Activated T-helper 17 cell treated with anti-CD3 and anti-CD28 coated beads, Interleukin-2, amount 50 U/mL, for 72 hours (primary cell): ENCODE data around the gene SH3BGRL3. TPM values are rescaled to one million over a fixed set of nuclear protein-coding genes. Genes with fewer than 3 reads are reported as not detected.
"Not testable (repeated sequence)": the region's sequence is repeated elsewhere in the genome, so short reads cannot be mapped to it uniquely, and the experiment has no call there.

ENCODE experiments used
- ATAC-seq: fragments of 150-1000 bp; cut with Tn5 transposase; replicated peaks from 2 replicates; pipeline ENCODE4 v1.10.0; 2021; ENCODE audit warnings: mild to moderate bottlenecking, moderate library complexity
- H3K27ac Mint-ChIP-seq: one replicate; pipeline ENCODE4 v1.8.0; 2022; ENCODE audit warnings: mixed read lengths
- H3K27me3 Mint-ChIP-seq: one replicate; pipeline ENCODE4 v1.8.0; 2022; ENCODE audit warnings: mixed read lengths
- H3K36me3 Mint-ChIP-seq: one replicate; pipeline ENCODE4 v1.8.0; 2022; ENCODE audit warnings: low read depth, mild to moderate bottlenecking, mixed read lengths
- H3K4me1 Mint-ChIP-seq: one replicate; pipeline ENCODE4 v1.8.0; 2022; ENCODE audit warnings: mixed read lengths
- H3K4me3 Mint-ChIP-seq: one replicate; pipeline ENCODE4 v1.8.0; 2022; ENCODE audit warnings: mild to moderate bottlenecking, mixed read lengths
- H3K9me3 Mint-ChIP-seq: one replicate; pipeline ENCODE4 v1.8.0; 2022; ENCODE audit warnings: mixed read lengths
- total RNA-seq, 2 donors: library from RNA; stranded (reverse); gene quantifications; one replicate each; pipeline ENCODE4 v1.2.3, GENCODE V29; 2022

Gene SH3BGRL3
- 100 to 1,000 TPM; 258 to 280 TPM for total RNA-seq

DNA sequence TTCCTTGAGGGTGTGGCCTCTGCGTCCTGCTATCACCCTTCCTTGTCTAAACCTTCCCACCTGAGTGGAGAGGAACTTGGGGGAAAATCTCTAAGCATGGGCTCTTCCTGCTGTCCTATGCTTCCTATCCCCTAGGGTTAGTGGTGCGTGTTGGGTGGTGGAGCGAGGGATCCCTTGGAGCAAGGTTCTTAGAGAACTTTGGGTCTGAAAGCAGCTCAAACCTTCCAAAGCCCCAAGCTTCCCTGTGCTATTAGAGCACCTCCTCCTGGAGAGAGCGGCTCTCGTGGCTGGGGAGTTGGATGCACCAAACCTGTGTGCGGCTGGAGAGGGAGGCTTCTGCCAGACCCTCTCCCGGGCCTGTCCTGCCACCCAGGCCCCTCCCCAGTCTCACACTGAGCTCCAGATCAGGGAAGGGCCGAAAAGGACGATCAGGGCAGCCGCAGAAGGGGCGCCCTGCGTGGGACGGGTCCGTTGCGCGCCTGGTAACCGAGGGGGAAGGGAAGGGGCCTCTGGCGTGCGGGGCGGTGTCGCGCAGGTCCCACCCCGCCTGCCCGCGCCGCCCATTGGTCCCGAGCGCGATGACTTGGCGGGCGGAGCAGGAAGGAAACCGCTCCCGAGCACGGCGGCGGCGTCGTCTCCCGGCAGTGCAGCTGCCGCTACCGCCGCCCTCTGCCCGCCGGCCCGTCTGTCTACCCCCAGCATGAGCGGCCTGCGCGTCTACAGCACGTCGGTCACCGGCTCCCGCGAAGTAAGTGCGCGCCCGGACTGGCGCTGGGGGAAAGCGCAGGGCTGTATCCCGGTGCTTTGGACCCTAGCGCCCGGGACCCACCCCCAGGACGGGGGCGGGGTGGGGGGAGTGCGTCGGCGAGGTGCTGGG lies at the start of gene SH3BGRL3:
TSS of gene SH3BGRL3 (plus strand) at position 631 of the 877 bp plus-strand sequence. CDS start at position 701, 70 bp downstream.
- Mint-ChIP-seq H3K9me3 (no peaks in the 10 kb centered on the region), H3K4me3 (peak within 1 kb of the TSS; percentile 91), H3K27me3 (no peaks in the 10 kb centered on the region), H3K27ac (peak within 1 kb of the TSS; percentile 82), H3K36me3 (peaks cover 96% of the 10 kb centered on the region), H3K4me1 (peaks cover 60% of the 10 kb centered on the region)
- peak; percentile 56 for ATAC-seq

DNA sequence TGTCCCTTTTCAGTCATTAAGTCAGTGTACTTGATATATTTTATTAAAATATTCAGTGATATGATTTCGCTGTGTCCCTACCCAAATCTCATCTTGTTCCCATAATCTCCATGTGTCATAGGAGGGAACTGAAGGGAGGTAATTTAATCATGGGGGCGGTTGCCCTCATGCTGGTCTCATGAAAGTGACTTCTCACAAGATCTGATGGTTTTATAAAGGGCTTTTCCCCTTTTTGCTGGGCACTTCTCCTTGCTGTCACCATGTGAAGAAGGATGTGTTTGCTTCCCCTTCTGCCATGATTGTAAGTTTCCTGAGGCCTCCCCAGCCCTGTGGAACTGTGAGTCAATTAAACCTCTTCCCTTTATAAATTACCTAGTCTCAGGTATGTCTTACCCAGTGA lies 49.2 kb upstream of the SH3BGRL3 start:
- H3K36me3 Mint-ChIP-seq, H3K27ac Mint-ChIP-seq, H3K27me3 Mint-ChIP-seq, H3K4me3 Mint-ChIP-seq, ATAC-seq, H3K9me3 Mint-ChIP-seq, H3K4me1 Mint-ChIP-seq: not testable (repeated sequence)

GRCh38 chr1:26233903-26234643 lies 45.8 kb upstream of the SH3BGRL3 start, which contains the start of gene CEP85:
TSS of gene CEP85 (plus strand) at chr1:26234200. CDS start at chr1:26239784, 5,584 bp downstream.
- Mint-ChIP-seq H3K9me3 (no peaks in the 10 kb centered on the region), H3K27me3 (no peaks in the 10 kb centered on the region), H3K4me3 (peak within 1 kb of the TSS; percentile 99), H3K36me3 (peaks cover 14% of the 10 kb centered on the region), H3K27ac (peak within 1 kb of the TSS; percentile 96), H3K4me1 (peaks cover 15% of the 10 kb centered on the region)
- ATAC-seq = peak; percentile 96

GRCh38 chr1:26234644-26235370 lies 45.1 kb upstream of the SH3BGRL3 start:
- peak overlapping the region; percentile 96 for H3K27ac Mint-ChIP-seq
- H3K9me3 Mint-ChIP-seq = no peaks in the 10 kb centered on the region
- no peak for ATAC-seq
- H3K36me3 Mint-ChIP-seq = peaks cover 18% of the 10 kb centered on the region
- no peaks in the 10 kb centered on the region for H3K27me3 Mint-ChIP-seq
- H3K4me3 Mint-ChIP-seq = peak overlapping the region; percentile 99
- peaks cover 15% of the 10 kb centered on the region for H3K4me1 Mint-ChIP-seq

DNA sequence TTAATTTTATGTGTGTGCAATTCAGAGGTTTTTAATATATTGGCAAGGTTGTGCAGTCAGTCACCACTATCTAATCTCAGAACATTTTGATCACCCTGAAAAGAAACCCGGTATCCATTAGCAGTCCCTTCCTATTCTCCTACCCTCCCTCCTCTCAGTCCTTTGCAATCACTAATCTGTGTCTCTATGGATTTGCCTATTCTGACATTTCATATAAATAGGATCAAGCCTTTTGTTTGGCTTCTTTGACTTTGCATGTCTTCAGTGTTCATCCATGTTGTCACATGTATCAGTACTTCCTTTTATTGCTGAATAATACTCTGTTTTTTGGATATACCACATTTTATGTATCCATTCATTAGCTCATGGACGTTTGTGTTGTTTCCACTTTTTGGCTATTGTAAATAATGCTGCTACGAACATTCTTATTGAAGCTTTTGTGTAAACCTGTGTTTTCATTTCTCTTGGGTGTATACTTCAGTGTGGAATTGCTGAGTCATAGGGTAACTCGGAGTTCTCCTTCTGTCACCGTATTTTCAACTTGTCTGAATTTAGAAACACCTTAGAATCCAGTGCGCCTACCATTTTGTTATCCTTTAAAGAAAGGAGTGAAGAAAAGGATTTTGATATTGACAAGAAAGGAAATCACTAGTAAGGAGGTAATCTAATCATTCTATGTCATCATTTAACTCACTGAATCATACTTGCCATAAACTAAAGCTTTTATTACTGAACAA lies 42.5 kb upstream of the SH3BGRL3 start:
- peaks cover 15% of the 10 kb centered on the region for H3K4me1 Mint-ChIP-seq
- H3K9me3 Mint-ChIP-seq = no peaks in the 10 kb centered on the region
- H3K27ac Mint-ChIP-seq = peak overlapping the region; percentile 21
- H3K4me3 Mint-ChIP-seq = peak overlapping the region; percentile 48
- H3K36me3 Mint-ChIP-seq = peaks cover 44% of the 10 kb centered on the region
- ATAC-seq = no peak
- no peaks in the 10 kb centered on the region for H3K27me3 Mint-ChIP-seq

GRCh38 chr1:26239936-26240335 lies 40.0 kb upstream of the SH3BGRL3 start:
- H3K4me1 Mint-ChIP-seq = peaks cover 15% of the 10 kb centered on the region

GRCh38 chr1:26252718-26253117 lies 27.2 kb upstream of the SH3BGRL3 start:
- Mint-ChIP-seq H3K27me3 (no peaks in the 10 kb centered on the region), H3K27ac (no peak overlapping the region), H3K4me1 (no peaks in the 10 kb centered on the region), H3K4me3 (no peak overlapping the region), H3K9me3 (no peaks in the 10 kb centered on the region), H3K36me3 (peaks cover 67% of the 10 kb centered on the region)
- ATAC-seq = no peak

More at GRCh38 chr1:26239936-26240335, 40.0 kb upstream of the SH3BGRL3 start:
- Mint-ChIP-seq H3K9me3 (no peaks in the 10 kb centered on the region), H3K36me3 (peaks cover 69% of the 10 kb centered on the region), H3K27me3 (no peaks in the 10 kb centered on the region), H3K4me3 (no peak overlapping the region), H3K27ac (no peak overlapping the region)
- no peak for ATAC-seq

DNA sequence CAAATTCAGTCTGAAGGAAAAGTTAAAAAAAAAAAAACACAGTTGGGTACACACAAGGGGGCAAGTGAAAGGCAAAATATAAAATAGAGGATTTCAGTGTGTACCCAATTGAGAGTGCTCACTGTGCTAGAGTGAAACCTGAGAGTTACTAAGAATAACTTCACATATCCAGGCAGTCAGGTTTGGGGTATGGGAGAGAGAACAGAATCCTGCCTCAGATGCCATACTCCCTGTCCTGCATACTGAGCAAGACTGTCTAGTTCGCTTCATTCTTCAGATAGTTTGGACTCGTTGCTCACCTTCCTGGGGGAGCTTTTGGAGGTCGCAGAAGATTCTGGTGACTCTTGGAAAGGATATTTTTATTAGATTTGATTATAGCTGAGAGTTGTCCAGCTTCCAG lies 25.5 kb upstream of the SH3BGRL3 start:
- Mint-ChIP-seq H3K36me3 (peaks cover 70% of the 10 kb centered on the region), H3K27ac (no peak overlapping the region)

DNA sequence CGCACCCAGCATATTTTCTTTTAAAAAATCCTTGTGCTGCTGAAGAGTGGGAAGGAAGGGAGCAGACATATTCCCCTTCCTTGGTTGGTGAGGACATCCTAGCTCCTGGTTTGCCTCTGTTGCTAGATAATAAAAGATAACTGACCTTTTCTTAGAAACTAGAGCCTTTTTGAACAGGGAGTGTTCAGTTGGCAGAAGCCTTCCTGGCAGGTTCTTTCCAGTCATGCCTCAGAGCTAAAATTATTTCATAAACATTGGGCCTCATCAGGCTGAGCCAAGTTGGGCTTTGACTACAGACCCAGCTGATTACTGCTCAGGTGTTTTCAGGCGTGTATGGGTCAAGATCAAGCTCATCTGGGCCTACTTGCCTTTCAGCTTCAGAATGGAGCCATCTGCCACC lies 22.7 kb upstream of the SH3BGRL3 start:
- no peak for ATAC-seq
- H3K27ac Mint-ChIP-seq = no peak overlapping the region
- H3K27me3 Mint-ChIP-seq = no peaks in the 10 kb centered on the region
- peaks cover 4% of the 10 kb centered on the region for H3K4me1 Mint-ChIP-seq
- no peak overlapping the region for H3K4me3 Mint-ChIP-seq
- H3K9me3 Mint-ChIP-seq = no peaks in the 10 kb centered on the region
- peaks cover 93% of the 10 kb centered on the region for H3K36me3 Mint-ChIP-seq

More for the DNA sequence above, 25.5 kb upstream of the SH3BGRL3 start:
- no peaks in the 10 kb centered on the region for H3K9me3 Mint-ChIP-seq
- peaks cover 4% of the 10 kb centered on the region for H3K4me1 Mint-ChIP-seq
- ATAC-seq = no peak
- no peaks in the 10 kb centered on the region for H3K27me3 Mint-ChIP-seq
- H3K4me3 Mint-ChIP-seq = no peak overlapping the region

- H3K4me1 Mint-ChIP-seq = peaks cover 4% of the 10 kb centered on the region
- no peaks in the 10 kb centered on the region for H3K9me3 Mint-ChIP-seq
- ATAC-seq = no peak
- no peak overlapping the region for H3K27ac Mint-ChIP-seq
- H3K27me3 Mint-ChIP-seq = no peaks in the 10 kb centered on the region
- peaks cover 98% of the 10 kb centered on the region for H3K36me3 Mint-ChIP-seq
- no peak overlapping the region for H3K4me3 Mint-ChIP-seq
Measured at GRCh38 chr1:26259005-26259404, 20.9 kb upstream of the SH3BGRL3 start.

- Mint-ChIP-seq H3K9me3 (no peaks in the 10 kb centered on the region), H3K27me3 (no peaks in the 10 kb centered on the region), H3K27ac (no peak overlapping the region), H3K4me1 (peaks cover 4% of the 10 kb centered on the region), H3K36me3 (peaks cover 98% of the 10 kb centered on the region), H3K4me3 (no peak overlapping the region)
- no peak for ATAC-seq
Measured at GRCh38 chr1:26259578-26259977, 20.3 kb upstream of the SH3BGRL3 start.

- no peak for ATAC-seq
Measured at GRCh38 chr1:26263212-26263611, 16.7 kb upstream of the SH3BGRL3 start.

DNA sequence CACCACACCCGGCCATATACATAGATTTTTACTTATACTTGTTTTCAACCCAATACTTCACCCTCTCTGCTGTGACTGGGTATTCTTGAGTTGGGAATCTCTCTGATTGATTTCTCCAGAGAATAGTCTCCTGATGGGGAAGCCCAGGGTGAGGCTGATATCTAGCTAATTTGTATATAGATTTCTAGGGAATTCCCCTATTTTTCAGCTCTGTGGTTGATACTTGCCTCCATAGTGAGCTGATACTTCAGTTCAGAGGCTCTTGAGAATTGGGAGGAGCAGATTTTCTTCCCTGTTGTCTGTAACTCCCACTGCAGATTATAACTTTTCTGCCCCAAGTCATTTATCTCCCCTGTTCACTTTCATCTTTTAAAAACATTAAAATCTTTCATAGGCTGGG lies 14.5 kb upstream of the SH3BGRL3 start:
- Mint-ChIP-seq H3K27ac (peak overlapping the region; percentile 16), H3K9me3 (peaks cover 7% of the 10 kb centered on the region), H3K36me3 (peaks cover 99% of the 10 kb centered on the region), H3K4me1 (no peaks in the 10 kb centered on the region), H3K4me3 (no peak overlapping the region), H3K27me3 (no peaks in the 10 kb centered on the region)
- peak; percentile 74 for ATAC-seq

More at GRCh38 chr1:26263212-26263611, 16.7 kb upstream of the SH3BGRL3 start:
- H3K4me3 Mint-ChIP-seq = no peak overlapping the region
- no peaks in the 10 kb centered on the region for H3K9me3 Mint-ChIP-seq
- peaks cover 2% of the 10 kb centered on the region for H3K4me1 Mint-ChIP-seq
- H3K36me3 Mint-ChIP-seq = peaks cover 99% of the 10 kb centered on the region
- H3K27me3 Mint-ChIP-seq = no peaks in the 10 kb centered on the region
- H3K27ac Mint-ChIP-seq = no peak overlapping the region
